GM23248 (cell line): ENCODE results near the gene LNX2. TPM values are rescaled to one million over a fixed set of nuclear protein-coding genes. Genes with fewer than 3 reads are reported as not detected.

ENCODE experiments used
- DNase-seq: peaks from one replicate; pipeline ENCODE4 v3.0.0-alpha.2; 2015
- H2AFZ ChIP-seq: fragments of 200-600 bp; sonication (generic); 2 replicates; pipeline ENCODE4 v1.6.1; 2016; ENCODE audit warnings: antibody characterized with exemption
- H3F3A ChIP-seq: fragments of 200-600 bp; sonication (generic); 2 replicates; pipeline ENCODE4 v1.6.1; 2016; ENCODE audit warnings: mild to moderate bottlenecking, antibody characterized with exemption, mixed run types; ENCODE audit not compliant: insufficient read depth
- H3K27ac ChIP-seq: fragments of 200-600 bp; sonication (generic); 2 replicates; pipeline ENCODE4 v1.5.1; 2016; ENCODE audit warnings: mild to moderate bottlenecking
- H3K27me3 ChIP-seq: fragments of 200-600 bp; sonication (generic); replicated peaks from 2 replicates; pipeline ENCODE4 v1.6.1; 2016; ENCODE audit warnings: mild to moderate bottlenecking; ENCODE audit not compliant: insufficient read depth
- H3K36me3 ChIP-seq: fragments of 200-600 bp; sonication (generic); 2 replicates; pipeline ENCODE4 v1.6.1; 2016; ENCODE audit warnings: low read depth, mild to moderate bottlenecking
- H3K4me1 ChIP-seq: fragments of 200-600 bp; sonication (generic); 2 replicates; pipeline ENCODE4 v1.6.1; 2016; ENCODE audit warnings: mild to moderate bottlenecking; ENCODE audit not compliant: insufficient read depth
- H3K4me2 ChIP-seq: fragments of 200-600 bp; sonication (generic); one replicate; pipeline ENCODE4 v1.6.1; 2016; ENCODE audit warnings: mild to moderate bottlenecking; ENCODE audit not compliant: unreplicated experiment
- H3K4me3 ChIP-seq: fragments of 200-600 bp; sonication (generic); 2 replicates; pipeline ENCODE4 v1.5.1; 2016; ENCODE audit warnings: mild to moderate bottlenecking
- H3K79me2 ChIP-seq: fragments of 200-600 bp; sonication (generic); 2 replicates; pipeline ENCODE4 v1.6.1; 2016; ENCODE audit warnings: mild to moderate bottlenecking; ENCODE audit not compliant: insufficient read depth
- H3K9ac ChIP-seq: fragments of 200-600 bp; sonication (generic); 2 replicates; pipeline ENCODE4 v1.6.1; 2016; ENCODE audit warnings: mild to moderate bottlenecking
- H3K9me2 ChIP-seq: fragments of 200-600 bp; sonication (generic); 2 replicates; pipeline ENCODE4 v1.6.1; 2016; ENCODE audit warnings: mixed run types, mild to moderate bottlenecking, moderate library complexity; ENCODE audit not compliant: insufficient read depth
- H3K9me3 ChIP-seq: fragments of 200-600 bp; sonication (generic); one replicate; pipeline ENCODE4 v1.6.1; 2017; ENCODE audit warnings: low read depth
- H4K20me1 ChIP-seq: fragments of 200-600 bp; sonication (generic); 2 replicates; pipeline ENCODE4 v1.6.0; 2016; ENCODE audit not compliant: insufficient read depth
- EZH2 ChIP-seq: fragments of 200-600 bp; sonication (generic); IDR thresholded peaks from 2 replicates; pipeline ENCODE4 v1.6.1; 2018; ENCODE audit warnings: antibody characterized with exemption, mild to moderate bottlenecking; ENCODE audit not compliant: insufficient read depth, poor library complexity, severe bottlenecking
- EZH2phosphoT487 ChIP-seq: fragments of 200-600 bp; sonication (generic); IDR thresholded peaks from 2 replicates; pipeline ENCODE4 v1.6.1; 2018; ENCODE audit warnings: antibody characterized with exemption, moderate library complexity, mild to moderate bottlenecking, low read depth; ENCODE audit not compliant: insufficient read depth
- WGBS, 2 experiments: methylation state at CpG; one replicate each; pipeline ENCODE4 v1.1.6; 2015 to 2017; ENCODE audit warnings: low lambda C conversion rate in 2 of 2, low coverage in 1 of 2; ENCODE audit errors: missing lambda C conversion rate in 2 of 2; 5-methylcytosine and 5-hydroxymethylcytosine counted together
- in situ Hi-C: fragments of 300-500 bp; cut with MboI; formaldehyde crosslinking; loops from 2 replicates; pipeline ENCODE4 v1.15.0; 2020
- polyA plus RNA-seq: library from polyadenylated mRNA; unstranded; fragments of >200 nt; fragmentation: Nextera tagmentation; extraction: Ambion mirVana; gene quantifications from 2 replicates; pipeline ENCODE4 v1.2.1, GENCODE V29; 2016
- total RNA-seq: library from RNA; depleted of rRNA; stranded (reverse); fragments of >200 nt; shearing (Covaris generic); gene quantifications from 2 replicates; pipeline ENCODE4 v1.2.3, GENCODE V29; 2014

Gene LNX2
- total and polyA plus RNA-seq, 2 experiments from 2014 or later: 2.0 to 2.6 TPM

DNA sequence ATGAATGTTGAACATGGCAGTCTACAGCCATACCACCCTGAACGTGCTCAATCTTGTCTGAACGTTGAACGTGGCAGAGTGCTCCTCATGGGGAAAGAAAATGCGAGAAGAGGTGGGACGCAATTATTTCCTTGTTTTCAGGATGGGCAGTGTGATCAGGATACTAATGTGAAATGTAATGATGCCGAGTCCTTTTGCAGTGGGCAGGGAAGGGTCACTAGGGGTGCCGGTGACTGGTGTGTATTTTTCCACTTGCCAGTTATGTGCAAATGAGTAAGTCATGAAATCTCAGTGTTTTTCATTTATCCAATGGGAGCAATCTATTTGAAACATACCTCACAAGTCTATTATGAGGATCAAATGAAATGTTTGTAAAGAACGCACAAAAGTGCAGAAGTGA is 84.8 kb downstream of the LNX2 start:
- no peak overlapping the region for H3K4me3 ChIP-seq
- no peaks in the 10 kb centered on the region for H4K20me1 ChIP-seq
- H3K9ac ChIP-seq: no peak overlapping the region
- TF ChIP-seq EZH2 (no peak), EZH2phosphoT487 (no peak)
- H3K4me1 ChIP-seq: no peaks in the 10 kb centered on the region
- H3K4me2 ChIP-seq: no peak overlapping the region
- H3K27me3 ChIP-seq: no peaks in the 10 kb centered on the region
- in situ Hi-C loops: no loop called here
- no peak overlapping the region for H2AFZ ChIP-seq
- H3K9me3 ChIP-seq: no peaks in the 10 kb centered on the region
- no peak for DNase-seq
- H3F3A ChIP-seq: no peaks in the 10 kb centered on the region
- H3K27ac ChIP-seq: no peak overlapping the region
- no peaks in the 10 kb centered on the region for H3K9me2 ChIP-seq
- H3K79me2 ChIP-seq: no peaks in the 10 kb centered on the region
- WGBS, 2 experiments: 77 to 82% methylated on average over 8 of the region's 8 CpGs
- no peaks in the 10 kb centered on the region for H3K36me3 ChIP-seq

DNA sequence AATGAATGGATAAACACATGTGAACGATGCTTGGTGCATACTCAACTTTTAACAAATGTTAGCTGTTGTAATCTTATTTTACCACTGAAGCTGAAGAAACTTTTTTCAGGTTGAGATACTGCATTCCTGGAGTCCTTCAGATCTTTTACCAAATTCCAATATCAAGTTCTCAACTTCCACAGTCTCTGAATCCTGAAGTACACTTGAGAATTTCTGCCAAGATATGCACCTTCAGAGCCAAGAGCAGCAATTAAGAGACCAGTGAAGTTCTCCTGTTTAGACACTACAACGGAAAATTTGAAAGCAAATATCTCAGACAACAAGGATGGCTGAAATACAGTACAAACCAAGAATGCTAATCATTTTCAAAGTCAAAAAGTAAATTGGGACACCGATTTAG is 85.3 kb downstream of the LNX2 start:
- no peak overlapping the region for H3K9ac ChIP-seq
- H2AFZ ChIP-seq: no peak overlapping the region
- 33 to 36% methylated on average over 3 of the region's 3 CpGs for WGBS, 2 experiments
- H3K79me2 ChIP-seq: no peaks in the 10 kb centered on the region
- DNase-seq: no peak
- no peak overlapping the region for H3K4me3 ChIP-seq
- no peak overlapping the region for H3K27ac ChIP-seq
- no peak overlapping the region for H3K4me2 ChIP-seq
- H3K9me2 ChIP-seq: no peaks in the 10 kb centered on the region
- no peaks in the 10 kb centered on the region for H3K9me3 ChIP-seq
- no peaks in the 10 kb centered on the region for H3F3A ChIP-seq
- H3K4me1 ChIP-seq: no peaks in the 10 kb centered on the region
- no peaks in the 10 kb centered on the region for H3K27me3 ChIP-seq
- in situ Hi-C loops: no loop called here
- no peaks in the 10 kb centered on the region for H3K36me3 ChIP-seq
- H4K20me1 ChIP-seq: no peaks in the 10 kb centered on the region
- TF ChIP-seq EZH2phosphoT487 (no peak), EZH2 (no peak)

DNA sequence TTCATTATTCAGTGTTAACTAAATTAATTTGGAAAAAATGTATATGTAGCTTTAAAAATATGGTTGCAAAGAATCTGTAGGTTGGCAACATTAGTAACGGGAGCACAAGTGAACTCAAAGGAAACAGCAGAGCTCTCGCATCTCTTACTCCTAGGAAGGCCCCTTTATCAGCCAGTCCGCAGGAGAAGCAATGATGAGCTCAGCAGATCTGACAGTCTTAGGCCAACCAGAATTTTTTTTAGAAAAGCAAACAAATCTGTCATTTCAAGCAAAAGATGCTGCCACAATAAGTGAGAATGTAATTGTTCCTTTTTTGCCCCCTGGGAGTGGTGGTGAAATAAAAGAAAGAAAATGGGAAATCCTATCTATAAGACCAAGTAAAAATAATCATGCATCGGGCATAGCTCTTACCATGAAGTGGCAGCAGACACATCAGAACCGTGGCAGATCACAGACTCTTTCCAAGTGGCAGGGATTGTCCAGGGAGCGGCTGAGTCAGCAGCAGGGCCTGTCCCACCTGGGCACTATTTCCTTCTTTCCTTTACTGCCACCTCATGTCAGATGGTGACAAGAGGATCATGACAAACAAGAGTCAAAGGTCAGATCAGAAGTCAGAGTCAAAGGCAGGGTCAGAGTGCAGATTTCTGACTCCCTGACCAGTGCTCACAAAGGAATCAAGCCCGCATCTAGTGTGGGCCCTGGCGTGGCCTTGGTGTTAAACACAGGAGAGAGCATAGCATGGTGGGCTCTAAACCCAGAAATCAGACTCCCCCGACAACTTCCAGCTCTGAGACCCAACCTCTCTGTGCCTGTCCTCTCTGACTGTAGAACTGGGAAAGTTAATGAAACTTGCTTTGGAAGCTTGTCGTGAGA is 86.0 kb downstream of the LNX2 start:
- Histone ChIP-seq H4K20me1 (no peaks in the 10 kb centered on the region), H2AFZ (no peak overlapping the region), H3K9ac (no peak overlapping the region), H3K36me3 (no peaks in the 10 kb centered on the region), H3K4me3 (no peak overlapping the region), H3K27ac (no peak overlapping the region), H3K9me3 (no peaks in the 10 kb centered on the region), H3F3A (no peaks in the 10 kb centered on the region), H3K4me2 (no peak overlapping the region), H3K79me2 (no peaks in the 10 kb centered on the region), H3K27me3 (no peaks in the 10 kb centered on the region), H3K9me2 (no peaks in the 10 kb centered on the region), H3K4me1 (no peaks in the 10 kb centered on the region)
- in situ Hi-C loops: no loop called here
- WGBS, 2 experiments: 72 to 75% methylated on average over 10 of the region's 10 CpGs
- TF ChIP-seq EZH2phosphoT487 (no peak), EZH2 (no peak)
- DNase-seq: no peak

- in situ Hi-C loops: no loop called here
- Histone ChIP-seq H4K20me1 (no peaks in the 10 kb centered on the region), H3K36me3 (no peaks in the 10 kb centered on the region), H3K79me2 (no peaks in the 10 kb centered on the region), H3K27me3 (no peaks in the 10 kb centered on the region), H3K4me2 (no peak overlapping the region), H3K9me3 (no peaks in the 10 kb centered on the region), H3K9me2 (no peaks in the 10 kb centered on the region), H3F3A (no peaks in the 10 kb centered on the region), H3K4me3 (no peak overlapping the region), H3K9ac (no peak overlapping the region), H2AFZ (no peak overlapping the region), H3K27ac (no peak overlapping the region), H3K4me1 (no peaks in the 10 kb centered on the region)
- DNase-seq: peak; percentile 81
- TF ChIP-seq EZH2 (no peak), EZH2phosphoT487 (no peak)
- WGBS, 2 experiments: 20 to 21% methylated on average over 17 to 19 of the region's 19 CpGs
Measured at GRCh38 chr13:27533155-27533643, 87.1 kb downstream of the LNX2 start.
